Testis (tissue), 3 donors: ENCODE data around the gene KIFBP. TPM values are rescaled to one million over a fixed set of nuclear protein-coding genes. Genes with fewer than 3 reads are reported as not detected.
"Not testable (repeated sequence)": the region's sequence is repeated elsewhere in the genome, so short reads cannot be mapped to it uniquely, and the experiment has no call there.

Experiments
- DNase-seq: peaks from one replicate; pipeline ENCODE4 v3.0.0-alpha.2; 2019
- H3K27ac ChIP-seq, 2 donors: fragments of 200-600 bp; sonication (generic); one replicate each; pipeline ENCODE4 v1.5.1; 2019
- H3K27me3 ChIP-seq: fragments of 200-600 bp; sonication (generic); one replicate; pipeline ENCODE4 v1.5.1; 2019
- H3K36me3 ChIP-seq: fragments of 200-600 bp; sonication (generic); one replicate; pipeline ENCODE4 v1.5.1; 2017; ENCODE audit warnings: low read depth; ENCODE audit errors: missing control alignments
- H3K4me1 ChIP-seq: fragments of 200-600 bp; sonication (generic); one replicate; pipeline ENCODE4 v1.5.1; 2019
- H3K4me3 ChIP-seq, 2 donors: fragments of 200-600 bp; sonication (generic); one replicate each; pipeline ENCODE4 v1.5.1; 2017 to 2019
- H3K9me3 ChIP-seq: fragments of 200-600 bp; sonication (generic); one replicate; pipeline ENCODE4 v1.5.1; 2017
- CTCF ChIP-seq, 3 experiments: fragments of 450-650 bp in 2 of 3; fragments of 200-600 bp in 1 of 3; sonication (generic) in 1 of 3; IDR thresholded peaks; one replicate each; pipeline ENCODE4 v1.5.1; 2016 to 2019; ENCODE audit warnings: antibody characterized with exemption in 3 of 3, mild to moderate bottlenecking in 2 of 3, moderate library complexity in 1 of 3
- POLR2A ChIP-seq: fragments of 450-650 bp; IDR thresholded peaks from one replicate; pipeline ENCODE4 v1.6.1; 2017; ENCODE audit warnings: antibody characterized with exemption, mild to moderate bottlenecking, moderate library complexity
- WGBS, 2 donors: methylation state at CpG; one replicate each; pipeline ENCODE4 v1.1.5; 2018; 5-methylcytosine and 5-hydroxymethylcytosine counted together
- intact Hi-C: fragments of 100-400 bp; cut with DNase I; formaldehyde crosslinking; loops from one replicate; pipeline ENCODE4 v1.15.1; 2023; ENCODE audit warnings: low total_unique reads
- polyA plus RNA-seq: library from polyadenylated mRNA; stranded (reverse); fragments of 350-450 nt; fragmentation: Illumina TruSeq; extraction: RNeasy Lipid Tissue Mini Kit (QIAGEN cat#74804); gene quantifications from one replicate; pipeline ENCODE4 v1.2.3, GENCODE V29; 2014; ENCODE audit warnings: low read depth, low replicate concordance; ENCODE audit not compliant: insufficient read depth
- total RNA-seq, 2 donors: library from RNA; depleted of rRNA; stranded (reverse); fragments of >200 nt; gene quantifications; one replicate each; pipeline ENCODE4 v1.2.3, GENCODE V29; 2016

KIFBP gene
- total and polyA plus RNA-seq, 3 donors from 2014 or later, result 38.9 to 58.2 (median 48.3) TPM

- Histone ChIP-seq H3K27me3 (no peaks in the 10 kb centered on the region), H3K4me3 (no peak overlapping the region), H3K36me3 (no peaks in the 10 kb centered on the region), H3K4me1 (no peaks in the 10 kb centered on the region), H3K9me3 (no peaks in the 10 kb centered on the region), H3K27ac (no peak overlapping the region)
- no peak for TF ChIP-seq POLR2A
- TF ChIP-seq CTCF (IDR thresholded peaks at IDR 0.05), result no peak
- no peak for DNase-seq
- 87 to 92% methylated on average over 4 of the region's 4 CpGs for WGBS, 2 donors
- intact Hi-C loops, result no loop called here
These were observed 44.7 kb downstream of the KIFBP start for GRCh38 chr10:69033256-69033655.

DNA sequence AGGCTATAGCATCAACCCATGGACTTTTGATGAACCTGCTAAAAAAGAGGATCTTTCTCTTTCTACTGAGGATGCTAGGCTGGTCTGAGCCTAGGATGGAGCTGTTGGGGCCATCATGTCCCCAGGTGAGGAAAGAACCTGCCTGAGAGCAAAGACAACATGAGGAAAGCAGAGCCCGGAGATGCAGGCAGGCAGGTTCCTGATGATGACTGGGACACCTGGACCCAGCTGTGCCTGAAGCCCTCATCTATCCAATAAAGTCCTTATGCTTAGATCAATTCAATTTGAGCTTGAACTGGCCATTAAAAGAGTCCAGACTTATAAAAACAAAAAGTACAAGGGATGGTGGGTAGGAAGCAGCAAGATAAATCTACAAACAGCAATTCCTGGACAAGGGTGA, 48.9 kb downstream of the KIFBP start:
- TF ChIP-seq POLR2A (no peak), CTCF (IDR thresholded peaks at IDR 0.05) (no peak)
- H3K4me3 ChIP-seq, result no peak overlapping the region
- no peak overlapping the region for H3K27ac ChIP-seq
- intact Hi-C loops, result no loop called here
- DNase-seq, result no peak
- no peaks in the 10 kb centered on the region for H3K27me3 ChIP-seq
- no peaks in the 10 kb centered on the region for H3K4me1 ChIP-seq
- WGBS, 2 donors, result 88 to 93% methylated on average over 1 of the region's 1 CpG
- no peaks in the 10 kb centered on the region for H3K36me3 ChIP-seq
- H3K9me3 ChIP-seq, result no peaks in the 10 kb centered on the region

DNA sequence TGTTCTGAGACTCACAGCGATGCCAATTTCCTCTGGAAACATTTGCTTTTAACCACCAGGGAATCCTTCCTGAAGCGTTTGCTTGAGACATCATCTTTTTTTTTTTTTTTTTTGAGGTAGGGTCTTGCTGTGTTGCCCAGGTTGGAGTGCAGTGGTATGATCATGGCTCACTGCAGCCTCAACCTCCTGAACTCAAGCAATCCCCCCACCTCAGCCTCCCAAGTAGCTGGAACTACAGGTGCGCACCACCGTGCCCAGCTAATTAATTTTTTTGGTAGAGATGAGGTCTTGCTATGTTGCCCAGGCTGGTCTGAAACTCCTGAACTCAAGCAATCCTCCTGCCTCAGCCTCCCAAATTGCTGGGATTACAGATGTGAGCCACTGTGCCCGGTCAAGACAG, 52.3 kb downstream of the KIFBP start:
- H3K27ac ChIP-seq, H3K9me3 ChIP-seq, DNase-seq, H3K36me3 ChIP-seq, H3K4me1 ChIP-seq, intact Hi-C loops, H3K4me3 ChIP-seq, H3K27me3 ChIP-seq: not testable (repeated sequence)
- 73 to 76% methylated on average over 5 of the region's 5 CpGs for WGBS, 2 donors

DNA sequence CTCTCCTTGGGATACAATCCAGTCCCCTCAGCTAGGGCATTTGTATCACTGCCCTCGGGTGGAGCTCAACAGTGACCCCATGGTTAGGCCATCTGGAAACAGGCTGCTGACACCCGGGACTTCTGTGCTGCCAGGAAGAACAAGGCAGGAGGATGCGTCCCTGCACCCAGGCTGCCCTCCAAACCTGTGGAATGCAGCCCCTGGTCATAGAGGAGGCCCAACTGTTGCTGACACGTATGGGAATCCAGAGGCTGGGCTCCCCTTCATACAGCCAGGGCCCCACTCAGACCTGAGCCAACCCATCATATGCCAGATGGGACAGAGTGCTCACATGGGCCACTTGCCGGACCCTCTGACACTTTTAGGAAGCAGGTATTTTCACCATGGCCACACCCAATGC, 53.8 kb downstream of the KIFBP start:
- Histone ChIP-seq H3K4me1 (peaks cover 19% of the 10 kb centered on the region), H3K9me3 (no peaks in the 10 kb centered on the region), H3K4me3 (no peak overlapping the region), H3K36me3 (no peaks in the 10 kb centered on the region), H3K27me3 (no peaks in the 10 kb centered on the region), H3K27ac (no peak overlapping the region)
- 80 to 84% methylated on average over 5 of the region's 5 CpGs for WGBS, 2 donors
- no peak for DNase-seq
- TF ChIP-seq POLR2A (no peak), CTCF (IDR thresholded peaks at IDR 0.05) (no peak)
- intact Hi-C loops, result no loop called here

GRCh38 chr10:69042838-69043237, 54.2 kb downstream of the KIFBP start:
- TF ChIP-seq POLR2A (no peak), CTCF (IDR thresholded peaks at IDR 0.05) (no peak)
- intact Hi-C loops, result no loop called here
- Histone ChIP-seq H3K4me1 (peaks cover 21% of the 10 kb centered on the region), H3K4me3 (no peak overlapping the region), H3K27me3 (no peaks in the 10 kb centered on the region), H3K9me3 (no peaks in the 10 kb centered on the region), H3K27ac (no peak overlapping the region), H3K36me3 (no peaks in the 10 kb centered on the region)
- WGBS, 2 donors, result 93 to 96% methylated on average over 6 of the region's 6 CpGs
- DNase-seq, result no peak
